ENCODE data around the gene MTF2.

DNA sequence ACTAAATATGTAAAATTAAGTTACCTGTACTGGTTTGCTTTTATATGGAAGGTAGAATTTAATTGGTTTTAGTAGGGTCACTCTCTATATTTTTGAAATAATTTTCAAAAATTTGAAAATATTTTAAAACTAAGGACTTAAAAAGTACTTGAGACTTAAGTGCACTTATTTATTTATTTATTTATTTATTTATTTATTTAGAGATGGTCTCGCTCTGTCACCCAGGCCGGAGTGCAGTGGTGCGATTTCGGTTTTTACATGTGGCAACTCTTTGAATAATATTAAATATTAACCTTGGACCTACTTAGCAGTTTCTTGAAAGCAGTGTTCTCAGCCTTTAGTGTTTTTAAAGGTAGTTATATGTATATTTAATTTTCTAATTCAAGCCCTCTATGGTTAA is 64.7 kb downstream of the MTF2 start:
- no peak for TF ChIP-seq POLR2AphosphoS5 (IDR thresholded peaks at IDR 0.05; ENCODE audit: low read depth, low read length)
- no peak for TF ChIP-seq TAF1 (IDR thresholded peaks at IDR 0.05; ENCODE audit: low read depth, low read length)
- no peak for TF ChIP-seq POU2F2 (IDR thresholded peaks at IDR 0.05; ENCODE audit: low read depth, low read length)
- TF ChIP-seq POLR2A (IDR thresholded peaks at IDR 0.05; ENCODE audit: low read depth, low read length), result no peak
- TF ChIP-seq SPI1 (IDR thresholded peaks at IDR 0.05; ENCODE audit: low read depth, low read length), result no peak

Measured in GM12891 (cell line).